ENCODE data around the gene UGT1A6.

UGT1A6 gene

GRCh38 chr2:233811732-233812131 lies 119.0 kb downstream of the UGT1A6 start:
- in situ Hi-C loops (cut with MboI; ENCODE audit: low pct_unique_long_range_greater_than_20kb, low sequenced_read_pairs): no loop called here
- DNase-seq: no peak

GRCh38 chr2:233813236-233814055 lies 120.8 kb downstream of the UGT1A6 start:
- DNase-seq: no peak
- in situ Hi-C loops (cut with MboI; ENCODE audit: low pct_unique_long_range_greater_than_20kb, low sequenced_read_pairs): no loop called here

- in situ Hi-C loops (cut with MboI; ENCODE audit: low pct_unique_long_range_greater_than_20kb, low sequenced_read_pairs): no loop called here
- no peak for DNase-seq
Measured at GRCh38 chr2:233814056-233814835, 121.6 kb downstream of the UGT1A6 start.

DNA sequence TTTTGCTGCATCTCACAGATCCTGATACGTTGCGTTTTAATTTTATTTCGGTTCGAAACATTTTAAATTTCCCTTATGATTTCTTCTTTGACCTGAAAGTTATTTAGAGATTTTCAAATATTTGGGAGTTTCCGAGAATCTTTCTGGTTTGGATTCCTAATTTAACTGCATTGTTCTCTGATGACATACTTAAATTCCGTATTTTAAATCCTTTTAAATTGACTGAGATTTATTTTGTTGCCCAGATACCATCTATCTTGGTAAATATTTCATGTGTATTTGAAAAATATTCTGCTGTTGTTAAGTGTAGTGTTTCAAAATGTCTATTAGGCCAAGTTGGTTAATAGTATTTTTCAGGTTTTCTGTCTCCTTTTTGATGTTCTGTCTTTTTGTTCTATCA lies 123.2 kb downstream of the UGT1A6 start:
- DNase-seq: no peak
- in situ Hi-C loops (cut with MboI; ENCODE audit: low pct_unique_long_range_greater_than_20kb, low sequenced_read_pairs): no loop called here

GRCh38 chr2:233816334-233816733 lies 123.6 kb downstream of the UGT1A6 start:
- DNase-seq: no peak
- in situ Hi-C loops (cut with MboI; ENCODE audit: low pct_unique_long_range_greater_than_20kb, low sequenced_read_pairs): no loop called here

DNA sequence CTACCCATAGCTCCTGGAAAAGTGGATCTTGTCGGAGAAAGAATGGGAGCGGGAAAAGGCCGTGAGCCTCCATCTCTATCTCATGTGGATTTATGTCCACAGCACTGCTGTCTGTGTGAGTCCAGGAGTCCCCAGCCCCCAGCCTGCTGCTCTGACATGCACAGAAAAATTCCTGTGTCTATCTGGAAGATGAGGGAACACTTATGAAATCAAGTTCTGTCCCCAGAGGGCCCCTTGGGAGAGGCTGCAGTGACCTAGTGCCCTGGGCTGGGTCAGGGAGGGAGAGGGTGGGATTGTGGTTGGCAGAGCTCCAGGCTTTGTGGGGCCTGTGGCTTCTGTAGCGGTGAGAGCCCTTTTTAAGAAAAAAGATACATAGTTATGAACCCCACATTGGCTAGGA lies 124.1 kb downstream of the UGT1A6 start:
- in situ Hi-C loops (cut with MboI; ENCODE audit: low pct_unique_long_range_greater_than_20kb, low sequenced_read_pairs): no loop called here

GRCh38 chr2:233817361-233817911 lies 124.7 kb downstream of the UGT1A6 start:
- DNase-seq: no peak
- in situ Hi-C loops (cut with MboI; ENCODE audit: low pct_unique_long_range_greater_than_20kb, low sequenced_read_pairs): no loop called here

More for the DNA sequence above, 124.1 kb downstream of the UGT1A6 start:
- DNase-seq: no peak

DNA sequence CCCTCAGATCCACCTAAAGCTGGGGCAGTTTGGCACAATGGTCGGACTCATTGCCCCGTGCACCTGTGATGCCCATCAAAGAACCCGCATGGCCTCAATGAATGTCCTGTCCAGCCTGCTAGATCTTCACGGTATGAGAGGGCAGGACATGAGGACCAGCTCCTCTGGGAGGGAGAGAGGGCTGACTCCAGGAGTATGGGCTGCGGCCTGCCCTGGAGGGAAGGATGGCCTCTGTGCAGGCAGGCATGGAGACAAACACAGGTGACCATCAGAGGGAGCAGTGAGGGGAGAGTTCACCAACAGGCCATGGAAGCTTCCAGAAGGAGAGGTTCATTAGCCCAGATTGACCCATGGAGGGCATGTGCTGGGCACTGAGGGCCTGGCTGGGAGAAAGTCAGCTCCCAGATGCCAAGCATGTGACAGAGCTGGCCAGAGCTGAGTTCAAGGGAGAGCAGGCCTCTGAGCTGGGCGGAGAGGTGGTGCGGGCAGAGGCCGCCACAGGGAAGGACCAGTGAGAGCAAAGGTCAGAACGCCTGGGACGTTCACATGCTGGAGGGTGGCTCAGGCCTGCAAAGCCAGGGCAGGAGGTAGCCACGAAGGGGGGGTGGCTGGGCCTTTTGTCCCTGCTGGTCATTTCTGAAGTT lies 125.4 kb downstream of the UGT1A6 start:
- in situ Hi-C loops (cut with MboI; ENCODE audit: low pct_unique_long_range_greater_than_20kb, low sequenced_read_pairs): no loop called here
- DNase-seq: no peak

GRCh38 chr2:233818639-233819621 lies 126.2 kb downstream of the UGT1A6 start:
- DNase-seq: no peak
- in situ Hi-C loops (cut with MboI; ENCODE audit: low pct_unique_long_range_greater_than_20kb, low sequenced_read_pairs): no loop called here

- no peak for DNase-seq
- in situ Hi-C loops (cut with MboI; ENCODE audit: low pct_unique_long_range_greater_than_20kb, low sequenced_read_pairs): no loop called here
Measured at GRCh38 chr2:233819884-233820773, 127.4 kb downstream of the UGT1A6 start.

DNA sequence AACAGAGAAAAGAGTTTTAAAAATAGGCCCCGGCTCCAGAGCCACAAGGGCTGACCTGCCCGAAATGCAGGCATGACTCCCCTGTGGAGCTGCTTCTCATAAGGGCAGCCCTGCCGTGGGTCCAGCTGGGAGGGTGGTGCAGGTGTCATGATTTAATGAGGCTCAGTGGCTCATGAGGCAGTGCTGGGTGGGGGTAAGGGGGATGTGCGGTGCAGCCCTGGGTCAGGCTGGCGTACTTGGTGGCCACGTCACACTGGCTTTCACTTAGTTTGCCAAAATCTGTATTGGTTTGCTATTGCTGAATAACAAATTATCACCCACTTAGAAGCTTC lies 128.1 kb downstream of the UGT1A6 start:
- in situ Hi-C loops (cut with MboI; ENCODE audit: low pct_unique_long_range_greater_than_20kb, low sequenced_read_pairs): no loop called here
- DNase-seq: no peak

DNA sequence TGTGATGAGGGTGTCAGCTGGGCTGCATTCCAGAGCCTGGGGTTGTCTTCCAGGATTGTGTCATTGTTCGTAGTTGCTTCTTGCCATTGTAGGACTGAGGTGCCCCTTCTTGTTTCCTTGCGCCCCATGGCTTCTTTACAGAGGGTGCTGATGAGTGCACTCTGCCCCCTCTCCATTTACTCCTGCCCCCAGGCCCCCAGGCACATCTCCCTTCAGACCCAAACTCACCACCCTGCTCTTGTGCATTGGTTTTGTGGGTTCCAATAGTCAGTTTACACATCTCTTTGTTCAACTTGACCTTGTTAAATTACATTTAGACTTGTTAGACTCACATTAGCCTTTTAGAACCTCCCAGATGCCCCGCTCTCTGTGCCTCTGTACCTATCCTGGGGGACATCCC lies 128.5 kb downstream of the UGT1A6 start:
- in situ Hi-C loops (cut with MboI; ENCODE audit: low pct_unique_long_range_greater_than_20kb, low sequenced_read_pairs): no loop called here
- DNase-seq: no peak

DNA sequence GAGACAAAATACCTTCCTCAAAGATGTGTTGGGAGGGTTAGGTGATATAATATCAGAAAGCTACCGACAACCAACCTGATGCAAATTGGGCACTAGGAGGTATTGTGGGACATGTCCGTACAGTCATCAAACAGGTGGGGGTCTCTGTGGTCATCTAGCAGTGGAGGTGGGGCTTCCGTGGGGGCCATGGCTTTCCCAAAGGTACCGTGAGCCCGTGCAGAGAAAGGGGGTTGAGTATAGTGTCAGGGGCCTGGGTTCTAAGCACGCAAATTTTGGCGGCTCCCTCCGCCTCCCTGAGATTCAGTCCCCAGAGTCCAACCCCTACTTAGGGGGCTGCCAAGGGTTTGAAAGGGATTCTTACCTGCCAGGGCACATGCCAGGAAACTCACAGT lies 129.0 kb downstream of the UGT1A6 start:
- in situ Hi-C loops (cut with MboI; ENCODE audit: low pct_unique_long_range_greater_than_20kb, low sequenced_read_pairs): no loop called here
- DNase-seq: no peak

DNA sequence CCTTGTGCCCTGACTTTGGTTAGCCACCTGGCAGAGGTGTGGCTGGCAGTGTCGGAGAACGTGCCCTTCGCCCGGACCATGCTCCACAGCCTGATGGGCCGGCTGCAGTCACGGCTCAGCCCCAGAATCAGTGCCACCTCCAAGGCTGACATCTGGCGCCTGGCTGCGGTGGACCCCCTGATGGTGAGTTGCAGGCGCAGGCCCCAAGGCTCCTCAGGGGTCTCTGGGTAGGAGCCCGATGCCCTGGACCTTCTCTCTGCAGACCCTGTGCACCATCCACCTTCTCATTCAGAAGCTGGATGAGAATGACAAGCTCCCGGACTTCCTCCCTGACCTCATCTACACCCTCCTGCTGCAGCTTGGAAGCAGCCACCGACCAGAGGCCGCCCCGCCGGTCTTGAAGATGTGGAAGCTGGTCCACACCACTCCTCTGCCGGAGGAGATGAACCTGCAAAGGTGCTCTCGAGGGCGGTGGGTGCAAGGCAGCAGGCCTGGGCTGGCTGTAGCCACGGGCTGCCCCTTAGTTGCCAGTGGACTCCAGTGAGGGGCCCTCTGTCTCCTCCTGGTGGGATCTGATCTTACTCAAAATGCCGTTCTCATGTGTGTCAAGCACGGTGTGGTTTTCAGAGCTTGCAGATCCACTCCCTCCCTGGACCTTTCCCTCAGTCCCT lies 129.5 kb downstream of the UGT1A6 start:
- in situ Hi-C loops (cut with MboI; ENCODE audit: low pct_unique_long_range_greater_than_20kb, low sequenced_read_pairs): no loop called here
- DNase-seq: no peak
